Right atrium auricular region (tissue), 2 donors: Measurements from ENCODE around the gene TMC4. TPM values are rescaled to one million over a fixed set of nuclear protein-coding genes. Genes with fewer than 3 reads are reported as not detected.

Experiments
- DNase-seq: peaks from one replicate; pipeline ENCODE4 v3.0.0-alpha.2; 2019; ENCODE audit warnings: low spot score
- H3K27ac ChIP-seq, 2 donors: fragments of 200-600 bp; sonication (generic); 1 replicate in 1 of 2; 2 replicates in 1 of 2; pipeline ENCODE4 v1.5.1; 2016 to 2019
- H3K27me3 ChIP-seq, 2 donors: fragments of 200-600 bp; sonication (generic); one replicate each; pipeline versions ENCODE4 v1.5.1 to v1.6.0; 2017 to 2019
- H3K36me3 ChIP-seq: fragments of 200-600 bp; sonication (generic); one replicate; pipeline ENCODE4 v1.5.1; 2016
- H3K4me1 ChIP-seq, 2 donors: fragments of 200-600 bp; sonication (generic); one replicate each; pipeline versions ENCODE4 v1.5.1 to v1.6.0; 2017 to 2019
- H3K4me3 ChIP-seq, 2 donors: fragments of 200-600 bp; sonication (generic); 1 replicate in 1 of 2; 2 replicates in 1 of 2; pipeline ENCODE4 v1.5.1; 2017 to 2019; ENCODE audit warnings: mild to moderate bottlenecking in 1 of 2, moderate library complexity in 1 of 2
- H3K9me3 ChIP-seq, 2 donors: fragments of 200-600 bp; sonication (generic); one replicate each; pipeline ENCODE4 v1.5.1; 2019
- total RNA-seq, 2 donors: library from RNA; depleted of rRNA; stranded (reverse); fragments of >200 nt; gene quantifications; one replicate each; pipeline ENCODE4 v1.1.0, GENCODE V29; 2016
- TF ChIP-seq, protein P1 (sequence below), 2 donors: fragments of 200-600 bp; sonication (generic); IDR thresholded peaks; one replicate each; pipeline ENCODE4 v1.5.1; 2019; ENCODE audit warnings: antibody characterized with exemption in 2 of 2

The TMC4 gene
- total RNA-seq, 2 donors from 2014 or later: 1.7 to 2.8 TPM

DNA sequence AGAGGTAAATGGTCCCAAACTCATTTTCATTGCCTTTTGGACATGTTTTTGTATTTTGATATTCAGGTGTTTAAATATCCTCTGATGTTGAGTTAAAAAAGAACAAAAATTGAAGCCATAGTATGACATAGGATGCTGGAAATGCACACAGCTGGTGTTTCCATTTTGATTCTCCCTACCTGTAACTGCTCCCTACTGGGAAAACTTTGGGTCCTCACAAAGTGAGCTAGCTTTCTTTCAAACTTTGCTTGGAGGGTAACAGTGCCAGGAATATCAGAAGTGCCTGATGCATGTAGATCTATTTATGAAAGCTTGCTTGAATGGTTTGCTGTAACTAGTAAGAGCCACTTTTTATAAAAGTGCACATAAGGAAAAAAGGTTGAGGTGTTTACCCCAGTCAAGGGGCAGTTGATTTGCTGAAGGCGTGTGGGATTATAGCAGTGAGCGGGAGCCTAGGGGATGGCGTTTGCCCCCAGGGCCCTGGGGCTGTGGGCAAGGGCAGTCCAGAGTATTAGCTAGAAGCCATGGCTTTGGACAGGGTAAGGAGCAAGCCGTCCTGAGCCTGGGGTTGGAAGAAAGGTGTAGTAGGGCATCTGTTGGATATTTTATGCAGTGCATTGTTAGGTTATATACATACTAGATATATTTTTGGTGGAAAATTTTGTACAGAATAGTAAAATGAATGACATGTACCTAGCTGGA lies 32.0 kb upstream of the TMC4 start:
- peaks cover 73% of the 10 kb centered on the region for H3K36me3 ChIP-seq
- TF ChIP-seq, protein P1, sequence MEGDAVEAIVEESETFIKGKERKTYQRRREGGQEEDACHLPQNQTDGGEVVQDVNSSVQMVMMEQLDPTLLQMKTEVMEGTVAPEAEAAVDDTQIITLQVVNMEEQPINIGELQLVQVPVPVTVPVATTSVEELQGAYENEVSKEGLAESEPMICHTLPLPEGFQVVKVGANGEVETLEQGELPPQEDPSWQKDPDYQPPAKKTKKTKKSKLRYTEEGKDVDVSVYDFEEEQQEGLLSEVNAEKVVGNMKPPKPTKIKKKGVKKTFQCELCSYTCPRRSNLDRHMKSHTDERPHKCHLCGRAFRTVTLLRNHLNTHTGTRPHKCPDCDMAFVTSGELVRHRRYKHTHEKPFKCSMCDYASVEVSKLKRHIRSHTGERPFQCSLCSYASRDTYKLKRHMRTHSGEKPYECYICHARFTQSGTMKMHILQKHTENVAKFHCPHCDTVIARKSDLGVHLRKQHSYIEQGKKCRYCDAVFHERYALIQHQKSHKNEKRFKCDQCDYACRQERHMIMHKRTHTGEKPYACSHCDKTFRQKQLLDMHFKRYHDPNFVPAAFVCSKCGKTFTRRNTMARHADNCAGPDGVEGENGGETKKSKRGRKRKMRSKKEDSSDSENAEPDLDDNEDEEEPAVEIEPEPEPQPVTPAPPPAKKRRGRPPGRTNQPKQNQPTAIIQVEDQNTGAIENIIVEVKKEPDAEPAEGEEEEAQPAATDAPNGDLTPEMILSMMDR (IDR thresholded peaks at IDR 0.05): no peak

DNA sequence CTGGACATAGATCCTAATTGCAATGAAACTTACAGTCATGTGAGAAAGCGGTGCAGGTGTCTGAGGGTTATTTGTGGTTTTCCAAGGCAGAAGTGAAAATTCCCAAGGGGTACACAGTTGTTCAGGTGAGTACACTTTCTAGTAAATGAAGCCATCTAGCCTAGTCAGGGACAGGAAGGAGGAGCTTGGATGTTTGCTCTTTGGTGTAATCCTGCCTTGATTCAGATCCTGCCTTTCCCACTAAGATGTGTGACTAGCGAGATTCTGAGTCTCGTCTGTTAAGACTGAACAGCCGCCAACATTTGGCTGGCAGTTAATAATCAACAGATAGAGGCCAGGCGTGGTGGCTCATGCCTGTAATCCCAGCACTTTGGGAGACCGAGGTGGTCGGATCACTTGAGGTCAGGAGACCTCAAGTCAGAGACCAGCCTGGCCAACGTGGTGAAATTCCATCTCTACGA lies 30.2 kb upstream of the TMC4 start:
- no peak for DNase-seq
- Histone ChIP-seq H3K27ac (peak overlapping the region in 1 of 2 donors; percentile 98), H3K4me3 (no peak overlapping the region), H3K36me3 (peaks cover 70% of the 10 kb centered on the region), H3K4me1 (peaks cover 0 to 73% of the 10 kb centered on the region in 2 donors), H3K27me3 (no peaks in the 10 kb centered on the region), H3K9me3 (no peaks in the 10 kb centered on the region)
- TF ChIP-seq, protein P1 (IDR thresholded peaks at IDR 0.05): no peak

More for the DNA sequence above, 32.0 kb upstream of the TMC4 start:
- Histone ChIP-seq H3K9me3 (no peaks in the 10 kb centered on the region), H3K4me1 (peaks cover 0 to 88% of the 10 kb centered on the region in 2 donors), H3K4me3 (no peak overlapping the region), H3K27ac (no peak overlapping the region), H3K27me3 (no peaks in the 10 kb centered on the region)
- no peak for DNase-seq

DNA sequence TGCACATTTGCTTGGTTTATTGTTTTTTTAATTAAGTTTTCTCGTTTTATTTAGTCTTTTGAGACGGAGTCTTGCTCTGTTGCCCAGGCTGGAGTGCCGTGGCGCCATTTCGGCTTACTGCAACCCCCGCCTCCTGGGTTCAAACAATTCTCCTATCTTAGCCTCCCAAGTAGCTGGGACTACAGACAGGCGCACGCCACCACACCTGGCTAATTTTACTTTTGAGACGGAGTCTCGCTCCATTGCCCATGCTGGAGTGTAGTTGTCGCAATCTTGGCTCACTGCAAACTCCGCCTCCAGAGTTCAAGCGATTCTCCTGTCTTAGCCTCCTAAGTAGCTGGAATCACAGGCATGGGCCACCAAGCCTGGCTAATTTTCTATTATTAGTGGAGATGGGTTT lies 29.0 kb upstream of the TMC4 start:
- no peaks in the 10 kb centered on the region for H3K27me3 ChIP-seq
- TF ChIP-seq, protein P1 (IDR thresholded peaks at IDR 0.05): no peak
- peaks cover 58% of the 10 kb centered on the region for H3K36me3 ChIP-seq
- H3K4me3 ChIP-seq: peak overlapping the region; percentile 73
- no peak for DNase-seq
- H3K27ac ChIP-seq: peak overlapping the region in 1 of 2 donors; percentile 98
- H3K9me3 ChIP-seq: no peaks in the 10 kb centered on the region
- H3K4me1 ChIP-seq: peaks cover 0 to 64% of the 10 kb centered on the region in 2 donors

DNA sequence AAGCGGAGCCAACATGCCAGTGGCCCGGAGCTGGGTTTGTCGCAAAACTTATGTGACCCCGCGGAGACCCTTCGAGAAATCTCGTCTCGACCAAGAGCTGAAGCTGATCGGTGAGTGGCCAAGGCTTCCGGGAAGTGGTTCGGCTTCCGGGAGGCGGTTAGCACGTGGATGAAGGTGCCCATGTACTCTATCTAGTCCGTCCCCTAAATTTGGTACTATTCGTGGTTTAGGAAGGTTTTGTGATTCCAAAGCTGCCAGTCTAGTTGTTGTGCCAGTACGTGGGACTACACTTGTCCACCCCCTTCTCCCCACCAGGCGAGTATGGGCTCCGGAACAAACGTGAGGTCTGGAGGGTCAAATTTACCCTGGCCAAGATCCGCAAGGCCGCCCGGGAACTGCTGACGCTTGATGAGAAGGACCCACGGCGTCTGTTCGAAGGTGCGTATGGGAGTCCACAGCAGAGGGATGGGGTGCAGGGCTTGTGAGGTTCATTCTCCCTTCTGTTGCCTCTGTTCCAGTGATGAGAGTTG lies 28.3 kb upstream of the TMC4 start:
- DNase-seq: no peak
- H3K4me1 ChIP-seq: peaks cover 0 to 57% of the 10 kb centered on the region in 2 donors
- peak overlapping the region; percentile 96 to 98 for H3K27ac ChIP-seq
- H3K27me3 ChIP-seq: no peaks in the 10 kb centered on the region
- no peaks in the 10 kb centered on the region for H3K9me3 ChIP-seq
- TF ChIP-seq, protein P1 (IDR thresholded peaks at IDR 0.05): no peak
- H3K4me3 ChIP-seq: peak overlapping the region; percentile 73
- peaks cover 51% of the 10 kb centered on the region for H3K36me3 ChIP-seq

DNA sequence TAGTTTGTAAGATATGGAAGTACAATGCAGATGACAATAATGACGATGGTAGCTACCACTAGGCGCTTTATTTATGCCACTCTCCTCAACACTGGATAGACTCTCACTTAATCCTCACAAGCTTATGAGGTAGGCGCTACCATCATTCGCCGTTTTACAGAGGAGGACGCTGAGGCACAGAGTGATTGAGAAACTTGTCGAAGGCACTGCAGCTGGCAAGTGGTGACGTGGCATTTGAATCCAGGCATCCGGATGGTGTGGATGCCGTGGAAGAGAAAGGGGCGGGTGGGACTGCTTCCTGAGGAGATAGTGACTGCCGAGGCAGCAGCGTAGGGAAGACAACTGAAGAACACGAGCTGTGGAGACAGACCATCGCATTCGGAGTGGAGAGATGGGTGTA lies 26.4 kb upstream of the TMC4 start:
- no peak for DNase-seq
- TF ChIP-seq, protein P1 (IDR thresholded peaks at IDR 0.05): no peak
- Histone ChIP-seq H3K36me3 (peaks cover 33% of the 10 kb centered on the region), H3K9me3 (no peaks in the 10 kb centered on the region), H3K4me3 (no peak overlapping the region), H3K27ac (peak overlapping the region in 1 of 2 donors; percentile 98), H3K4me1 (peaks cover 0 to 38% of the 10 kb centered on the region in 2 donors), H3K27me3 (no peaks in the 10 kb centered on the region)
